HepG2 (cell line): ENCODE results near the gene FOXD3.

Experiments used
- JUN ChIP-seq: sonication (generic); formaldehyde crosslinking; IDR thresholded peaks from 2 replicates; pipeline ENCODE4 v1.4.0; 2020; ENCODE audit warnings: mild to moderate bottlenecking, missing genetic modification reagents
- KDM6A ChIP-seq: IDR thresholded peaks from 2 replicates; pipeline ENCODE4 v1.6.1; 2016; ENCODE audit warnings: low read depth
- KLF13 ChIP-seq: sonication (generic); formaldehyde crosslinking; IDR thresholded peaks from 2 replicates; pipeline ENCODE4 v1.4.0; 2020; ENCODE audit warnings: mild to moderate bottlenecking, missing genetic modification reagents
- MAZ ChIP-seq, 2 experiments: sonication (generic) in 1 of 2; formaldehyde crosslinking in 1 of 2; IDR thresholded peaks; 2 replicates each; pipeline versions ENCODE4 v1.5.0 to v1.6.1; 2012 to 2020; ENCODE audit warnings: low read depth in 2 of 2, mild to moderate bottlenecking in 2 of 2, borderline replicate concordance in 1 of 2, improper control_type of control experiment in 1 of 2, low read length in 1 of 2, missing genetic modification reagents in 1 of 2, moderate library complexity in 1 of 2
- NFIC ChIP-seq: IDR thresholded peaks from 2 replicates; pipeline ENCODE4 v1.6.1; 2012; ENCODE audit warnings: mild to moderate bottlenecking, low read length, inconsistent platforms
- NKX3-1 ChIP-seq: sonication (generic); formaldehyde crosslinking; IDR thresholded peaks from 2 replicates; pipeline ENCODE4 v1.5.0; 2020; ENCODE audit warnings: missing genetic modification reagents
- POLR2A ChIP-seq, 2 experiments: IDR thresholded peaks; 2 replicates each; pipeline ENCODE4 v1.6.1; 2011; ENCODE audit warnings: low read depth in 2 of 2, low read length in 2 of 2, mild to moderate bottlenecking in 1 of 2, moderate library complexity in 1 of 2; ENCODE audit not compliant: insufficient read depth in 1 of 2
- REST ChIP-seq, 2 experiments: IDR thresholded peaks; 2 replicates each; pipeline ENCODE4 v1.6.1; 2011 to 2012; ENCODE audit warnings: low read length in 2 of 2, borderline replicate concordance in 1 of 2, low read depth in 1 of 2, mild to moderate bottlenecking in 1 of 2, moderate library complexity in 1 of 2
- SP1 ChIP-seq, 2 experiments: fragments of 450-650 bp in 1 of 2; sonication (generic) in 1 of 2; formaldehyde crosslinking in 1 of 2; IDR thresholded peaks; 2 replicates each; pipeline versions ENCODE4 v1.4.0 to v1.6.1; 2016 to 2020; ENCODE audit warnings: missing genetic modification reagents in 1 of 2
- TCF7 ChIP-seq: sonication (generic); IDR thresholded peaks from 2 replicates; pipeline ENCODE4 v1.6.1; 2016; ENCODE audit warnings: antibody characterized with exemption, low read depth
- ZBTB2 ChIP-seq: sonication (generic); formaldehyde crosslinking; IDR thresholded peaks from 2 replicates; pipeline ENCODE4 v1.8.0; 2022; ENCODE audit warnings: low read depth, missing genetic modification reagents
- ZBTB42 ChIP-seq: sonication (generic); formaldehyde crosslinking; IDR thresholded peaks from 2 replicates; pipeline ENCODE4 v1.5.0; 2020; ENCODE audit warnings: mild to moderate bottlenecking, missing genetic modification reagents

GRCh38 chr1:63328122-63328521, 5.8 kb downstream of the FOXD3 start:
- TF ChIP-seq NKX3-1 (CRISPR knock-in tag) = no peak
- TF ChIP-seq SP1 (IDR thresholded peaks at IDR 0.05) = no peak
- no peak for TF ChIP-seq SP1 (CRISPR knock-in tag; IDR thresholded peaks at IDR 0.05)
- no peak for TF ChIP-seq MAZ (IDR thresholded peaks at IDR 0.05; ENCODE audit: borderline replicate concordance, low read depth, low read length)
- no peak for TF ChIP-seq MAZ (CRISPR knock-in tag; IDR thresholded peaks at IDR 0.05; ENCODE audit: low read depth)
- no peak for TF ChIP-seq NFIC
- TF ChIP-seq ZBTB2 (CRISPR knock-in tag) = no peak
- TF ChIP-seq KDM6A (CRISPR knock-in tag) = no peak
- no peak for TF ChIP-seq JUN (CRISPR knock-in tag)
- TF ChIP-seq ZBTB42 (CRISPR knock-in tag) = no peak
- no peak for TF ChIP-seq POLR2A (IDR thresholded peaks at IDR 0.05; ENCODE audit: insufficient read depth in 1 of 2, low read depth in 2 of 2, low read length in 2 of 2)
- TF ChIP-seq TCF7 = no peak
- TF ChIP-seq KLF13 (CRISPR knock-in tag) = no peak
- TF ChIP-seq REST (IDR thresholded peaks at IDR 0.05; ENCODE audit: borderline replicate concordance in 1 of 2, low read depth in 1 of 2, low read length in 2 of 2) = no peak
